Stomach (tissue), 9 donors: ENCODE results near the gene HMHB1. TPM values are rescaled to one million over a fixed set of nuclear protein-coding genes. Genes with fewer than 3 reads are reported as not detected.

Source experiments
- DNase-seq, 2 donors: peaks; one replicate each; pipeline versions ENCODE4 v3.0.0 to v3.0.0-alpha.2; 2013 to 2019
- H3K27ac ChIP-seq, 5 donors: fragments of 200-600 bp in 4 of 5; sonication (generic) in 4 of 5; one replicate each; pipeline ENCODE4 v1.5.1; 2013 to 2019; ENCODE audit warnings: mild to moderate bottlenecking in 1 of 5, moderate library complexity in 1 of 5
- H3K27me3 ChIP-seq, 3 donors: fragments of 200-600 bp; sonication (generic); one replicate each; pipeline ENCODE4 v1.5.1; 2017 to 2019; ENCODE audit warnings: mixed run types in 1 of 3
- H3K36me3 ChIP-seq, 4 donors: fragments of 200-600 bp; sonication (generic); 1 replicate in 3 of 4; 2 replicates in 1 of 4; pipeline ENCODE4 v1.5.1; 2016 to 2019
- H3K4me1 ChIP-seq, 4 donors: fragments of 200-600 bp; sonication (generic); one replicate each; pipeline ENCODE4 v1.5.1; 2016 to 2019
- H3K4me3 ChIP-seq, 4 donors: fragments of 200-600 bp; sonication (generic) in 3 of 4; one replicate each; pipeline ENCODE4 v1.5.1; 2016 to 2019; ENCODE audit warnings: mild to moderate bottlenecking in 1 of 4
- H3K9me3 ChIP-seq, 4 donors: fragments of 200-600 bp; sonication (generic); one replicate each; pipeline ENCODE4 v1.5.1; 2016 to 2019
- CTCF ChIP-seq, 7 experiments: fragments of 450-650 bp in 4 of 7; fragments of 200-600 bp in 3 of 7; sonication (generic) in 3 of 7; IDR thresholded peaks; one replicate each; pipeline ENCODE4 v1.5.1; 2016 to 2019; ENCODE audit warnings: antibody characterized with exemption in 7 of 7, control low read depth in 2 of 7, mild to moderate bottlenecking in 1 of 7
- EP300 ChIP-seq: sonication (generic); formaldehyde crosslinking; IDR thresholded peaks from one replicate; pipeline ENCODE4 v1.6.1; 2017; ENCODE audit warnings: antibody characterized with exemption
- POLR2A ChIP-seq, 4 donors: fragments of 450-650 bp; IDR thresholded peaks; one replicate each; pipeline ENCODE4 v1.6.1; 2016; ENCODE audit warnings: antibody characterized with exemption in 4 of 4, control low read depth in 2 of 4, mild to moderate bottlenecking in 1 of 4, moderate library complexity in 1 of 4
- POLR2AphosphoS5 ChIP-seq, 3 donors: sonication (generic); formaldehyde crosslinking; IDR thresholded peaks; one replicate each; pipeline ENCODE4 v1.6.1; 2016; ENCODE audit warnings: antibody characterized with exemption in 3 of 3
- WGBS, 5 donors: extraction: QIAGEN DNeasy Blood & Tissue Kit in 3 of 5; methylation state at CpG; one replicate each; pipeline versions ENCODE4 v1.1.5 to v1.1.7; 2013 to 2018; 5-methylcytosine and 5-hydroxymethylcytosine counted together
- intact Hi-C: fragments of 100-400 bp; cut with DNase I; formaldehyde crosslinking; loops from one replicate; pipeline ENCODE4 v1.15.1; 2023; ENCODE audit warnings: low total_unique reads
- polyA plus RNA-seq, 3 donors: library from polyadenylated mRNA; stranded (reverse); fragments of 200-250 nt; gene quantifications; one replicate each; pipeline ENCODE4 v1.2.3, GENCODE V29; 2013
- total RNA-seq, 5 donors: library from RNA; depleted of rRNA; stranded (reverse); fragments of >200 nt; gene quantifications; one replicate each; pipeline versions ENCODE4 v1.1.0 to v1.2.3, GENCODE V29; 2014 to 2016
- donor health status: healthy with polysubstance abuse.
- donor health status: Bipolar disorder and iron deficiency.
- donor health status: healthy.

HMHB1 gene
- total and polyA plus RNA-seq, 8 donors, result not detected

GRCh38 chr5:143828710-143829109 lies 16.7 kb downstream of the HMHB1 start:
- Histone ChIP-seq H3K27ac (no peak overlapping the region), H3K4me3 (no peak overlapping the region), H3K4me1 (peaks cover 0 to 5% (median 2%) of the 10 kb centered on the region in 4 donors), H3K36me3 (no peaks in the 10 kb centered on the region), H3K27me3 (no peaks in the 10 kb centered on the region), H3K9me3 (no peaks in the 10 kb centered on the region)
- no peak for TF ChIP-seq POLR2A (IDR thresholded peaks at IDR 0.05)
- no peak for TF ChIP-seq POLR2AphosphoS5 (IDR thresholded peaks at IDR 0.05)
- TF ChIP-seq EP300, result no peak
- TF ChIP-seq CTCF (IDR thresholded peaks at IDR 0.05), result no peak
- DNase-seq, result no peak
- WGBS, 5 donors, result 25 to 49% (median 44%) methylated on average over 3 of the region's 3 CpGs
- intact Hi-C loops, result loop anchor here (5.0 kb wide), 1 partner anchor 906 kb away; no protein-coding TSS in a partner anchor

- no peaks in the 10 kb centered on the region for H3K9me3 ChIP-seq
- H3K27ac ChIP-seq, result no peak overlapping the region
- intact Hi-C loops, result no loop called here
- DNase-seq, result no peak
- H3K4me1 ChIP-seq, result no peaks in the 10 kb centered on the region
- H3K4me3 ChIP-seq, result no peak overlapping the region
- no peaks in the 10 kb centered on the region for H3K36me3 ChIP-seq
- no peaks in the 10 kb centered on the region for H3K27me3 ChIP-seq
- TF ChIP-seq EP300 (no peak), POLR2A (IDR thresholded peaks at IDR 0.05) (no peak)
- WGBS, 5 donors, result 82 to 87% (median 83%) methylated on average over 4 of the region's 4 CpGs
Observed at GRCh38 chr5:143833177-143833576, 21.2 kb downstream of the HMHB1 start.

- no peak for TF ChIP-seq POLR2A (IDR thresholded peaks at IDR 0.05)
- no peak for TF ChIP-seq EP300
- no peak for TF ChIP-seq POLR2AphosphoS5 (IDR thresholded peaks at IDR 0.05)
- no peak for TF ChIP-seq CTCF (IDR thresholded peaks at IDR 0.05)
- no peaks in the 10 kb centered on the region for H3K27me3 ChIP-seq
Observed at GRCh38 chr5:143835251-143835650, 23.3 kb downstream of the HMHB1 start.

GRCh38 chr5:143836161-143836725 lies 24.3 kb downstream of the HMHB1 start:
- 55 to 95% (median 68%) methylated on average over 2 of the region's 2 CpGs for WGBS, 5 donors
- Histone ChIP-seq H3K9me3 (no peaks in the 10 kb centered on the region), H3K4me3 (no peak overlapping the region), H3K36me3 (no peaks in the 10 kb centered on the region), H3K4me1 (no peaks in the 10 kb centered on the region), H3K27ac (no peak overlapping the region), H3K27me3 (no peaks in the 10 kb centered on the region)
- intact Hi-C loops, result no loop called here
- DNase-seq, result no peak
- TF ChIP-seq POLR2A (IDR thresholded peaks at IDR 0.05), result no peak
- TF ChIP-seq POLR2AphosphoS5 (IDR thresholded peaks at IDR 0.05), result no peak
- TF ChIP-seq CTCF (IDR thresholded peaks at IDR 0.05), result no peak
- TF ChIP-seq EP300, result no peak

More at GRCh38 chr5:143835251-143835650, 23.3 kb downstream of the HMHB1 start:
- DNase-seq, result peak in 1 of 2 donors; percentile 22
- WGBS, 5 donors, result 93 to 99% (median 95%) methylated on average over 3 of the region's 3 CpGs
- intact Hi-C loops, result no loop called here
- Histone ChIP-seq H3K36me3 (no peaks in the 10 kb centered on the region), H3K4me3 (no peak overlapping the region), H3K4me1 (no peaks in the 10 kb centered on the region), H3K27ac (no peak overlapping the region), H3K9me3 (no peaks in the 10 kb centered on the region)

GRCh38 chr5:143837306-143837848 lies 25.4 kb downstream of the HMHB1 start:
- 61 to 76% (median 68%) methylated on average over 7 of the region's 7 CpGs for WGBS, 5 donors
- DNase-seq, result peak in 1 of 2 donors; percentile 76
- H3K9me3 ChIP-seq, result no peaks in the 10 kb centered on the region
- TF ChIP-seq CTCF (IDR thresholded peaks at IDR 0.05) (no peak), POLR2A (IDR thresholded peaks at IDR 0.05) (no peak), POLR2AphosphoS5 (IDR thresholded peaks at IDR 0.05) (no peak), EP300 (no peak)
- no peak overlapping the region for H3K4me3 ChIP-seq
- intact Hi-C loops, result no loop called here
- no peaks in the 10 kb centered on the region for H3K27me3 ChIP-seq
- no peaks in the 10 kb centered on the region for H3K36me3 ChIP-seq
- no peaks in the 10 kb centered on the region for H3K4me1 ChIP-seq
- H3K27ac ChIP-seq, result no peak overlapping the region
